ENCODE data around the gene HDLBP. TPM values are rescaled to one million over a fixed set of nuclear protein-coding genes. Genes with fewer than 3 reads are reported as not detected.

Gene HDLBP
- total and polyA plus RNA-seq, 2 experiments from 2014 or later: 230 to 306 TPM

GRCh38 chr2:241350878-241351639 lies 35.6 kb upstream of the HDLBP start:
- TF ChIP-seq CTCF (conservative IDR thresholded peaks at IDR 0.05; ENCODE audit: low read depth in 2 of 2): no peak
- no peak for TF ChIP-seq EZH2 (IDR thresholded peaks at IDR 0.05; ENCODE audit: low read depth, unreplicated experiment)
- no peak for TF ChIP-seq JUNB (IDR thresholded peaks at IDR 0.05; ENCODE audit: unreplicated experiment)
- TF ChIP-seq ZNF462 (CRISPR knock-in tag; IDR thresholded peaks at IDR 0.05): no peak
- no peak for TF ChIP-seq ZNF331 (CRISPR knock-in tag; IDR thresholded peaks at IDR 0.05; ENCODE audit: low read depth)
- no peak for TF ChIP-seq ETS1 (IDR thresholded peaks at IDR 0.05)
- no peak for TF ChIP-seq ZNF114 (CRISPR knock-in tag; IDR thresholded peaks at IDR 0.05)
- Mint-ChIP-seq H3K9me3 (no peaks in the 10 kb centered on the region), H3K4me1 (peaks cover 15% of the 10 kb centered on the region), H3K36me3 (ENCODE audit: low read depth) (peaks cover 81% of the 10 kb centered on the region), H3K27ac (no peak overlapping the region), H3K27me3 (ENCODE audit: insufficient read depth, low read depth, poor library complexity) (peaks cover 5% of the 10 kb centered on the region), H3K4me3 (no peak overlapping the region)
- DNase-seq (ENCODE audit: low spot score) (no peak), ATAC-seq (no peak)
- Histone ChIP-seq H3K9me2 (ENCODE audit: insufficient read depth) (no peaks in the 10 kb centered on the region), H3K4me1 (ENCODE audit: insufficient read depth) (no peaks in the 10 kb centered on the region; the same call in 1 of the 2 replicates), H3K4me2 (no peak overlapping the region), H2AFZ (no peak overlapping the region), H3K27me3 (ENCODE audit: insufficient read depth) (no peaks in the 10 kb centered on the region), H3K79me2 (replicated peaks; ENCODE audit: insufficient read depth) (no peaks in the 10 kb centered on the region; the same call in 1 of the 2 replicates), H3K4me3 (no peak overlapping the region), H4K20me1 (replicated peaks; ENCODE audit: insufficient read depth) (peaks cover 10% of the 10 kb centered on the region), H3K36me3 (ENCODE audit: insufficient read depth) (peaks cover 64% of the 10 kb centered on the region), H3F3A (replicated peaks; ENCODE audit: low read depth) (0 out of 2 replicates have a peak, but pooled peaks cover 4% of the 10 kb centered on the region), H3K27ac (ENCODE audit: low read depth) (no peak overlapping the region)
